Liver (tissue), 9 donors: ENCODE data around the gene GBE1. TPM values are rescaled to one million over a fixed set of nuclear protein-coding genes. Genes with fewer than 3 reads are reported as not detected.
"Not testable (repeated sequence)": the region's sequence is repeated elsewhere in the genome, so short reads cannot be mapped to it uniquely, and the experiment has no call there.

ENCODE experiments used
- DNase-seq: peaks from one replicate; pipeline ENCODE4 v3.0.0-alpha.2; 2017; ENCODE audit warnings: low spot score
- H3K27ac ChIP-seq, 2 donors: one replicate each; pipeline ENCODE4 v1.7.0; 2013; ENCODE audit warnings: inconsistent platforms in 2 of 2, low read length in 2 of 2, control low read depth in 1 of 2, low read depth in 1 of 2, mild to moderate bottlenecking in 1 of 2
- H3K27me3 ChIP-seq, 4 donors: one replicate each; pipeline versions ENCODE4 v1.6.1 to v1.7.0; 2013; ENCODE audit warnings: low read length in 3 of 4, inconsistent platforms in 1 of 4, mild to moderate bottlenecking in 1 of 4, moderate library complexity in 1 of 4; ENCODE audit not compliant: control insufficient read depth in 4 of 4, insufficient read depth in 4 of 4
- H3K36me3 ChIP-seq, 4 donors: one replicate each; pipeline versions ENCODE4 v1.6.1 to v1.7.0; 2013; ENCODE audit warnings: low read length in 3 of 4, mild to moderate bottlenecking in 3 of 4, low read depth in 1 of 4, moderate library complexity in 1 of 4; ENCODE audit not compliant: control insufficient read depth in 4 of 4, insufficient read depth in 3 of 4
- H3K4me1 ChIP-seq, 4 donors: one replicate each; pipeline versions ENCODE4 v1.6.1 to v1.7.0; 2013; ENCODE audit warnings: low read length in 3 of 4, mild to moderate bottlenecking in 3 of 4, moderate library complexity in 1 of 4; ENCODE audit not compliant: control insufficient read depth in 4 of 4, insufficient read depth in 4 of 4
- H3K4me3 ChIP-seq, 3 donors: one replicate each; pipeline versions ENCODE4 v1.6.1 to v1.7.0; 2013; ENCODE audit warnings: low read length in 3 of 3, control low read depth in 1 of 3, low read depth in 1 of 3, mild to moderate bottlenecking in 1 of 3
- H3K9ac ChIP-seq, 2 donors: one replicate each; pipeline ENCODE4 v1.7.0; 2013; ENCODE audit warnings: low read length in 2 of 2, mild to moderate bottlenecking in 2 of 2, moderate library complexity in 2 of 2, control low read depth in 1 of 2, low read depth in 1 of 2
- H3K9me3 ChIP-seq, 4 donors: one replicate each; pipeline versions ENCODE4 v1.6.1 to v1.7.0; 2013; ENCODE audit warnings: low read length in 3 of 4; ENCODE audit not compliant: control insufficient read depth in 4 of 4
- ATF3 ChIP-seq: IDR thresholded peaks from 2 replicates; pipeline ENCODE4 v1.6.1; 2016; ENCODE audit warnings: antibody characterized with exemption
- CTCF ChIP-seq: fragments of 150-350 bp; IDR thresholded peaks from 2 replicates; pipeline ENCODE4 v1.5.1; 2017; ENCODE audit warnings: improper control_type of control experiment, low read depth, low read length; ENCODE audit not compliant: missing input control
- FOXA1 ChIP-seq: IDR thresholded peaks from 2 replicates; pipeline ENCODE4 v1.6.1; 2016; ENCODE audit warnings: antibody characterized with exemption
- GABPA ChIP-seq, 2 donors: IDR thresholded peaks in 1 of 2; conservative IDR thresholded peaks in 1 of 2; 2 replicates each; pipeline ENCODE4 v1.6.1; 2016; ENCODE audit warnings: antibody characterized with exemption in 2 of 2, mild to moderate bottlenecking in 1 of 2, moderate library complexity in 1 of 2
- HNF4A ChIP-seq, 2 donors: conservative IDR thresholded peaks; 2 replicates each; pipeline ENCODE4 v1.6.1; 2016; ENCODE audit warnings: antibody characterized with exemption in 2 of 2, mild to moderate bottlenecking in 2 of 2
- RXRA ChIP-seq, 2 donors: IDR thresholded peaks; 2 replicates each; pipeline ENCODE4 v1.6.1; 2017 to 2018; ENCODE audit warnings: antibody characterized with exemption in 2 of 2, mild to moderate bottlenecking in 1 of 2
- YY1 ChIP-seq: IDR thresholded peaks from 2 replicates; pipeline ENCODE4 v1.6.1; 2016; ENCODE audit warnings: antibody characterized with exemption, mild to moderate bottlenecking
- WGBS: extraction: QIAGEN DNeasy Blood & Tissue Kit; methylation state at CpG from one replicate; pipeline ENCODE4 v1.1.7; 2013; 5-methylcytosine and 5-hydroxymethylcytosine counted together
- polyA plus RNA-seq, 2 donors: library from polyadenylated mRNA; stranded (reverse) in 1 of 2; unstranded in 1 of 2; fragments of 200-250 nt in 1 of 2; fragments of >200 nt in 1 of 2; fragmentation: Nextera tagmentation in 1 of 2; extraction: Ambion mirVana in 1 of 2; gene quantifications; one replicate each; pipeline versions ENCODE4 v1.2.1 to v1.2.3, GENCODE V29; 2013 to 2015
- total RNA-seq, 2 donors: library from RNA; depleted of rRNA; stranded (reverse); fragments of >200 nt; gene quantifications; one replicate each; pipeline ENCODE4 v1.2.3, GENCODE V29; 2014
- TF ChIP-seq, protein P1 (sequence below): IDR thresholded peaks from 2 replicates; pipeline ENCODE4 v1.6.1; 2016; ENCODE audit warnings: antibody characterized with exemption
- donor health status: healthy.
- donor health status: healthy.
- donor health status: healthy.
- donor health status: healthy.
- donor health status: healthy.

The GBE1 gene
- total and polyA plus RNA-seq, 4 donors: 22.5 to 95.6 (median 25.8) TPM

DNA sequence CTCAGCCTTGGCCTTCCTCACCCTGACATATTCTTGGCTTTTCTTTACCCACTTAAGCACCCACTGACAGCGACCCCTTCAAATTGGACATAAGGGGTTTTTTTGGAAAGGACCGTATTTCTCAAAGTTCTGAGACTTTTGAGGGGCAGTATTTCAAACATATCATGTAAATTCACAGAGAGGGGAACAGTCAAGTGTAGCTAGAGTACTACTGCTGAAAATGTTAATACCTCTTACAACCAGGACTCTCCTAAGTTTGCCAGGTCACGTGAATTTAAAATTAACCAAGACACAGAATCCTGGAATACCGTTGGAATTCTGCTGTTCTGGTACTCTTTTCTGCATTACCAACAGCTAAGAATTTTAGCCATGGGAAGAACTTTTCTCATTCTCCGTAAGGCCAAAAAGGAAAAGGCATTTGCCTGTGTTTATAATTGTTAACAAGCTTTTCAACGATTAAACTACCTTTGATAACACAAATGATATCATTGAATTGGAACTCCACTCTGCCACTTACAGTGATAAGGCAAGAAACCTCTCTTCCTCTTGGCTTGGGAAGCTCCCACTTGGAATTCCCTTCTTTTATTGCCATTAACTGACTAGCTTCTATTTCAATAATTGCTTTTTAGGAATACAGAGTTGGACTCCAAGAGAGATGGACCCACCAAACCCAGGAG, 597 bp upstream of the GBE1 start:
- no peaks in the 10 kb centered on the region for H3K27me3 ChIP-seq
- H3K9me3 ChIP-seq: no peaks in the 10 kb centered on the region
- whole genome bisulfite sequencing: 19% methylated on average over 6 of the region's 6 CpGs
- H3K9ac ChIP-seq: peak overlapping the region; percentile 99 to 100
- peak overlapping the region; percentile 64 to 82 (median 76) for H3K4me3 ChIP-seq
- DNase-seq: no peak
- no peak for TF ChIP-seq CTCF
- TF ChIP-seq, protein P1, sequence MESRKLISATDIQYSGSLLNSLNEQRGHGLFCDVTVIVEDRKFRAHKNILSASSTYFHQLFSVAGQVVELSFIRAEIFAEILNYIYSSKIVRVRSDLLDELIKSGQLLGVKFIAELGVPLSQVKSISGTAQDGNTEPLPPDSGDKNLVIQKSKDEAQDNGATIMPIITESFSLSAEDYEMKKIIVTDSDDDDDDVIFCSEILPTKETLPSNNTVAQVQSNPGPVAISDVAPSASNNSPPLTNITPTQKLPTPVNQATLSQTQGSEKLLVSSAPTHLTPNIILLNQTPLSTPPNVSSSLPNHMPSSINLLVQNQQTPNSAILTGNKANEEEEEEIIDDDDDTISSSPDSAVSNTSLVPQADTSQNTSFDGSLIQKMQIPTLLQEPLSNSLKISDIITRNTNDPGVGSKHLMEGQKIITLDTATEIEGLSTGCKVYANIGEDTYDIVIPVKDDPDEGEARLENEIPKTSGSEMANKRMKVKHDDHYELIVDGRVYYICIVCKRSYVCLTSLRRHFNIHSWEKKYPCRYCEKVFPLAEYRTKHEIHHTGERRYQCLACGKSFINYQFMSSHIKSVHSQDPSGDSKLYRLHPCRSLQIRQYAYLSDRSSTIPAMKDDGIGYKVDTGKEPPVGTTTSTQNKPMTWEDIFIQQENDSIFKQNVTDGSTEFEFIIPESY: no peak
- TF ChIP-seq FOXA1: no peak
- TF ChIP-seq ATF3: no peak
- no peak for TF ChIP-seq GABPA (IDR thresholded peaks at IDR 0.05 in 1 of 2, conservative IDR thresholded peaks at IDR 0.05 in 1 of 2)
- no peak for TF ChIP-seq RXRA (IDR thresholded peaks at IDR 0.05)
- H3K27ac ChIP-seq: peak overlapping the region; percentile 99 to 100
- peaks cover 0 to 21% (median 14%) of the 10 kb centered on the region in 4 donors for H3K4me1 ChIP-seq
- peaks cover 0 to 5% (median 0%) of the 10 kb centered on the region in 4 donors for H3K36me3 ChIP-seq

GRCh38 chr3:81760215-81760614, 1.2 kb downstream of the GBE1 start:
- peak overlapping the region; percentile 64 to 82 (median 76) for H3K4me3 ChIP-seq
- no peaks in the 10 kb centered on the region for H3K9me3 ChIP-seq
- H3K4me1 ChIP-seq: peaks cover 0 to 21% (median 15%) of the 10 kb centered on the region in 4 donors
- 25% methylated on average over 3 of the region's 3 CpGs for WGBS
- TF ChIP-seq HNF4A (conservative IDR thresholded peaks at IDR 0.05): no peak
- TF ChIP-seq YY1: peak; percentile 46
- H3K27me3 ChIP-seq: no peaks in the 10 kb centered on the region
- peaks cover 0 to 9% (median 0%) of the 10 kb centered on the region in 4 donors for H3K36me3 ChIP-seq
- no peak for DNase-seq
- peak overlapping the region; percentile 99 to 100 for H3K9ac ChIP-seq
- H3K27ac ChIP-seq: peak overlapping the region; percentile 99 to 100

GRCh38 chr3:81758771-81759170, 2.7 kb downstream of the GBE1 start:
- Histone ChIP-seq H3K4me1 (peaks cover 0 to 25% (median 15%) of the 10 kb centered on the region in 4 donors), H3K27ac (peak overlapping the region in 1 of 2 donors; percentile 45)
- not testable (repeated sequence) for H3K36me3 ChIP-seq, H3K27me3 ChIP-seq, DNase-seq, H3K4me3 ChIP-seq, H3K9ac ChIP-seq, H3K9me3 ChIP-seq
- WGBS: 89% methylated on average over 4 of the region's 4 CpGs
